H9 (cell line): ENCODE measurements around the gene SYK. TPM values are rescaled to one million over a fixed set of nuclear protein-coding genes. Genes with fewer than 3 reads are reported as not detected.

Experiments
- DNase-seq: peaks from one replicate; pipeline ENCODE4 v3.0.0-alpha.2; 2017
- H2AFZ ChIP-seq: one replicate; pipeline ENCODE4 v1.6.1; 2013; ENCODE audit warnings: mild to moderate bottlenecking, low read length, control low read depth, moderate library complexity
- H2AK5ac ChIP-seq: 2 replicates; pipeline ENCODE4 v1.6.1; 2013; ENCODE audit warnings: low read length, control low read depth, mixed read lengths; ENCODE audit not compliant: insufficient read length
- H2BK120ac ChIP-seq: one replicate; pipeline ENCODE4 v1.6.1; 2013; ENCODE audit warnings: low read depth, mild to moderate bottlenecking, low read length, control low read depth, inconsistent platforms; ENCODE audit not compliant: poor library complexity, severe bottlenecking
- H2BK12ac ChIP-seq: 2 replicates; pipeline ENCODE4 v1.6.1; 2013; ENCODE audit warnings: low read length, control low read depth, mixed read lengths, low read depth; ENCODE audit not compliant: insufficient read length
- H2BK15ac ChIP-seq: 2 replicates; pipeline ENCODE4 v1.6.1; 2013; ENCODE audit warnings: low read depth, low read length, control low read depth
- H2BK20ac ChIP-seq: one replicate; pipeline ENCODE4 v1.6.1; 2013; ENCODE audit warnings: low read depth, mild to moderate bottlenecking, low read length, control low read depth, inconsistent platforms; ENCODE audit not compliant: poor library complexity, severe bottlenecking
- H2BK5ac ChIP-seq: 2 replicates; pipeline ENCODE4 v1.6.1; 2013; ENCODE audit warnings: low read length, control low read depth, mixed read lengths; ENCODE audit not compliant: insufficient read length
- H3K14ac ChIP-seq: 2 replicates; pipeline ENCODE4 v1.6.1; 2013; ENCODE audit warnings: low read length, control low read depth; ENCODE audit not compliant: insufficient read depth
- H3K18ac ChIP-seq: 2 replicates; pipeline ENCODE4 v1.6.1; 2013; ENCODE audit warnings: low read depth, mild to moderate bottlenecking, mixed read lengths, low read length, control low read depth; ENCODE audit not compliant: insufficient read length
- H3K23ac ChIP-seq: 2 replicates; pipeline ENCODE4 v1.6.1; 2013; ENCODE audit warnings: low read length, control low read depth, mixed read lengths, low read depth; ENCODE audit not compliant: insufficient read length
- H3K23me2 ChIP-seq: 2 replicates; pipeline ENCODE4 v1.6.1; 2013; ENCODE audit warnings: low read depth, mild to moderate bottlenecking, mixed read lengths, low read length, control low read depth; ENCODE audit not compliant: insufficient read length, poor library complexity, severe bottlenecking
- H3K27ac ChIP-seq: 2 replicates; pipeline ENCODE4 v1.5.1; 2013; ENCODE audit warnings: low read length, control low read depth, mixed read lengths, low read depth; ENCODE audit not compliant: insufficient read length
- H3K27me3 ChIP-seq: 2 replicates; pipeline ENCODE4 v1.6.1; 2013; ENCODE audit warnings: low read length, control low read depth, inconsistent platforms; ENCODE audit not compliant: insufficient read depth
- H3K4ac ChIP-seq: 2 replicates; pipeline ENCODE4 v1.6.1; 2013; ENCODE audit warnings: low read depth, mild to moderate bottlenecking, control low read depth, inconsistent platforms, low read length, moderate library complexity
- H3K4me1 ChIP-seq: 2 replicates; pipeline ENCODE4 v1.6.1; 2013; ENCODE audit warnings: low read length, control low read depth, inconsistent platforms; ENCODE audit not compliant: insufficient read depth
- H3K4me2 ChIP-seq: 2 replicates; pipeline ENCODE4 v1.6.1; 2013; ENCODE audit warnings: low read length, control low read depth, mixed read lengths; ENCODE audit not compliant: insufficient read length, insufficient read depth
- H3K56ac ChIP-seq: 2 replicates; pipeline ENCODE4 v1.6.1; 2013; ENCODE audit warnings: low read depth, mild to moderate bottlenecking, mixed read lengths, low read length, control low read depth; ENCODE audit not compliant: insufficient read length
- H3K79me1 ChIP-seq: 2 replicates; pipeline ENCODE4 v1.6.1; 2013; ENCODE audit warnings: low read depth, mild to moderate bottlenecking, moderate library complexity, low read length, control low read depth, inconsistent platforms; ENCODE audit not compliant: insufficient read depth, poor library complexity, severe bottlenecking
- H3K79me2 ChIP-seq: 2 replicates; pipeline ENCODE4 v1.6.1; 2013; ENCODE audit warnings: low read length, control low read depth, inconsistent platforms; ENCODE audit not compliant: insufficient read depth
- H3K9ac ChIP-seq: 2 replicates; pipeline ENCODE4 v1.6.1; 2013; ENCODE audit warnings: low read length, control low read depth, mixed read lengths; ENCODE audit not compliant: insufficient read length; ENCODE audit errors: extremely low read depth
- H3K9me3 ChIP-seq: one replicate; pipeline ENCODE4 v1.6.1; 2013; ENCODE audit warnings: low read depth, low read length, inconsistent platforms; ENCODE audit not compliant: control insufficient read depth
- H3T11ph ChIP-seq: one replicate; pipeline ENCODE4 v1.6.1; 2013; ENCODE audit warnings: mild to moderate bottlenecking, low read length, control low read depth, inconsistent platforms
- H4K20me1 ChIP-seq: one replicate; pipeline ENCODE4 v1.6.1; 2013; ENCODE audit not compliant: control insufficient read depth, insufficient read length, insufficient read depth
- H4K5ac ChIP-seq: 2 replicates; pipeline ENCODE4 v1.6.1; 2013; ENCODE audit warnings: low read depth, mild to moderate bottlenecking, mixed read lengths, low read length, control low read depth; ENCODE audit not compliant: insufficient read length
- H4K8ac ChIP-seq: replicated peaks from 2 replicates; pipeline ENCODE4 v1.6.1; 2013; ENCODE audit warnings: low read length, control low read depth, mixed read lengths, low read depth; ENCODE audit not compliant: insufficient read length
- H4K91ac ChIP-seq: 2 replicates; pipeline ENCODE4 v1.6.1; 2013; ENCODE audit warnings: low read depth, mild to moderate bottlenecking, moderate library complexity, mixed read lengths, low read length, control low read depth; ENCODE audit not compliant: insufficient read length
- H3K27ac Mint-ChIP-seq, 3 experiments: 2 replicates in 2 of 3; 3 replicates in 1 of 3; pipeline ENCODE4 v1.8.0; 2020 to 2021; ENCODE audit warnings: mixed read lengths in 3 of 3, mild to moderate bottlenecking in 1 of 3, moderate library complexity in 1 of 3
- H3K27me3 Mint-ChIP-seq: 2 replicates; pipeline ENCODE4 v1.8.0; 2021; ENCODE audit warnings: low read depth, mild to moderate bottlenecking, moderate library complexity, mixed read lengths
- H3K36me3 Mint-ChIP-seq, 3 experiments: 2 replicates in 2 of 3; 3 replicates in 1 of 3; pipeline ENCODE4 v1.8.0; 2020 to 2021; ENCODE audit warnings: low read depth in 3 of 3, mixed read lengths in 3 of 3; ENCODE audit not compliant: insufficient read depth in 1 of 3
- H3K4me1 Mint-ChIP-seq, 2 experiments: 2 replicates each; pipeline ENCODE4 v1.8.0; 2020; ENCODE audit warnings: mixed read lengths in 2 of 2
- H3K4me3 Mint-ChIP-seq, 2 experiments: 2 replicates in 1 of 2; 3 replicates in 1 of 2; pipeline ENCODE4 v1.8.0; 2020 to 2021; ENCODE audit warnings: mild to moderate bottlenecking in 2 of 2, mixed read lengths in 2 of 2, moderate library complexity in 1 of 2
- H3K9me3 Mint-ChIP-seq, 2 experiments: 2 replicates in 1 of 2; 3 replicates in 1 of 2; pipeline ENCODE4 v1.8.0; 2020; ENCODE audit warnings: mild to moderate bottlenecking in 2 of 2, mixed read lengths in 2 of 2, moderate library complexity in 1 of 2
- CTCF ChIP-seq: fragments of 200-600 bp; sonication (generic); conservative IDR thresholded peaks from 3 replicates; pipeline ENCODE4 v1.8.0; 2021; ENCODE audit warnings: antibody characterized with exemption, mild to moderate bottlenecking
- WGBS: extraction: QIAGEN DNeasy Blood & Tissue Kit; methylation state at CpG from one replicate; pipeline ENCODE4 v1.1.7; 2013; ENCODE audit warnings: missing lambda C conversion rate, low lambda C conversion rate, mixed read lengths; ENCODE audit not compliant: insufficient read length; ENCODE audit errors: extremely low coverage; 5-methylcytosine and 5-hydroxymethylcytosine counted together
- total RNA-seq: library from RNA; stranded (reverse); gene quantifications from 2 replicates; pipeline ENCODE4 v1.2.1, GENCODE V29; 2021

The SYK gene
- total RNA-seq, 1 experiment from 2014 or later: 7.9 TPM

GRCh38 chr9:90815183-90815943 lies 13.7 kb downstream of the SYK start:
- DNase-seq: no peak
- Histone ChIP-seq H2BK20ac (no peak overlapping the region), H3K79me2 (no peaks in the 10 kb centered on the region), H2BK5ac (no peak overlapping the region), H2AFZ (no peak overlapping the region), H2BK12ac (no peak overlapping the region), H2BK15ac (no peak overlapping the region), H2BK120ac (no peak overlapping the region), H3T11ph (no peak overlapping the region), H3K9me3 (no peaks in the 10 kb centered on the region), H3K23ac (no peak overlapping the region), H3K9ac (no peak overlapping the region), H3K14ac (no peak overlapping the region), H3K4ac (no peak overlapping the region), H3K56ac (no peak overlapping the region), H3K27me3 (peaks cover 3% of the 10 kb centered on the region; the same call in 1 of the 2 replicates), H3K4me2 (no peak overlapping the region), H4K91ac (no peak overlapping the region), H4K5ac (no peak overlapping the region), H4K8ac (no peak overlapping the region), H3K27ac (no peak overlapping the region), H3K18ac (no peak overlapping the region), H4K20me1 (no peaks in the 10 kb centered on the region), H2AK5ac (no peak overlapping the region), H3K4me1 (no peaks in the 10 kb centered on the region), H3K23me2 (no peaks in the 10 kb centered on the region), H3K79me1 (no peaks in the 10 kb centered on the region)
- H3K9me3 Mint-ChIP-seq: peaks cover 0 to 15% of the 10 kb centered on the region in 2 experiments; a peak in 3 of 5 replicates
- no CpG with 5 or more reads among the region's 13 CpGs for WGBS
- peaks cover 36% of the 10 kb centered on the region for H3K27me3 Mint-ChIP-seq
- peaks cover 19 to 21% of the 10 kb centered on the region in 2 experiments for H3K4me1 Mint-ChIP-seq
- TF ChIP-seq CTCF: no peak
- no peak overlapping the region for H3K4me3 Mint-ChIP-seq
- peaks cover 2 to 20% (median 11%) of the 10 kb centered on the region in 3 experiments; a peak in 4 of 7 replicates for H3K36me3 Mint-ChIP-seq
- H3K27ac Mint-ChIP-seq: no peak overlapping the region
